ENCODE results near the gene TBC1D24.

The TBC1D24 gene

GRCh38 chr16:2450535-2450934 lies 24.4 kb upstream of the TBC1D24 start:
- DNase-seq (ENCODE audit: extremely low read depth, low read depth), result no peak

GRCh38 chr16:2450975-2451381 lies 23.9 kb upstream of the TBC1D24 start:
- no peak for DNase-seq (ENCODE audit: extremely low read depth, low read depth)
- TF ChIP-seq, protein P1, sequence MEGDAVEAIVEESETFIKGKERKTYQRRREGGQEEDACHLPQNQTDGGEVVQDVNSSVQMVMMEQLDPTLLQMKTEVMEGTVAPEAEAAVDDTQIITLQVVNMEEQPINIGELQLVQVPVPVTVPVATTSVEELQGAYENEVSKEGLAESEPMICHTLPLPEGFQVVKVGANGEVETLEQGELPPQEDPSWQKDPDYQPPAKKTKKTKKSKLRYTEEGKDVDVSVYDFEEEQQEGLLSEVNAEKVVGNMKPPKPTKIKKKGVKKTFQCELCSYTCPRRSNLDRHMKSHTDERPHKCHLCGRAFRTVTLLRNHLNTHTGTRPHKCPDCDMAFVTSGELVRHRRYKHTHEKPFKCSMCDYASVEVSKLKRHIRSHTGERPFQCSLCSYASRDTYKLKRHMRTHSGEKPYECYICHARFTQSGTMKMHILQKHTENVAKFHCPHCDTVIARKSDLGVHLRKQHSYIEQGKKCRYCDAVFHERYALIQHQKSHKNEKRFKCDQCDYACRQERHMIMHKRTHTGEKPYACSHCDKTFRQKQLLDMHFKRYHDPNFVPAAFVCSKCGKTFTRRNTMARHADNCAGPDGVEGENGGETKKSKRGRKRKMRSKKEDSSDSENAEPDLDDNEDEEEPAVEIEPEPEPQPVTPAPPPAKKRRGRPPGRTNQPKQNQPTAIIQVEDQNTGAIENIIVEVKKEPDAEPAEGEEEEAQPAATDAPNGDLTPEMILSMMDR (IDR thresholded peaks at IDR 0.05; ENCODE audit: low read depth, low read length, missing control alignments), result no peak
- H3K4me3 ChIP-seq (replicated peaks; ENCODE audit: low read depth, low read length), result no peak overlapping the region

More at GRCh38 chr16:2450535-2450934, 24.4 kb upstream of the TBC1D24 start:
- no peak overlapping the region for H3K4me3 ChIP-seq (replicated peaks; ENCODE audit: low read depth, low read length)
- TF ChIP-seq, protein P1 (IDR thresholded peaks at IDR 0.05; ENCODE audit: low read depth, low read length, missing control alignments), result no peak

DNA sequence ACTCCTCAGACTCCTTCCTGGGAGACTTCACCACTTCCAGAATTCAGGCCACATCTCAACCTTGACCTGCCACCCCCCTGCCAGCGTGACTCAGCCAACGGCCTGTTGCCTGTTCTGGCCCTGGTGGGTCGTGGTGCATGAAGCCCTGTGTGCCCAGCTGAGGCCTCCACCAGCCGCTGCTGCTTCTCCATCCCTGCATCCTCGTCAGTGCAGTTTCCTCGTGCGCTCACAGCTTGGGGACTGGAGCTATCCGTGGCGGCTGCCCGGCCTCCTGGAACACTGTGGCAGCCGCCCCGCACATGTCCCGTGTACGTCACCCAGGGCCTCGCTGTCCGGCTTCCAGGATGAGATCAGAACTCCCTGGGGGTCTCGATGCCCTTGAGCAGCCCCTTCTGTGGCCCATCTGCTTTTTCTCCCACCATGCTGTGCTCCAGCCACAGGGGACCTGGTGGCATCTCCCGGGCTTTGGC lies 23.0 kb upstream of the TBC1D24 start:
- H3K4me3 ChIP-seq (replicated peaks; ENCODE audit: low read depth, low read length), result no peak overlapping the region
- TF ChIP-seq, protein P1 (IDR thresholded peaks at IDR 0.05; ENCODE audit: low read depth, low read length, missing control alignments), result no peak
- DNase-seq (ENCODE audit: extremely low read depth, low read depth), result no peak

DNA sequence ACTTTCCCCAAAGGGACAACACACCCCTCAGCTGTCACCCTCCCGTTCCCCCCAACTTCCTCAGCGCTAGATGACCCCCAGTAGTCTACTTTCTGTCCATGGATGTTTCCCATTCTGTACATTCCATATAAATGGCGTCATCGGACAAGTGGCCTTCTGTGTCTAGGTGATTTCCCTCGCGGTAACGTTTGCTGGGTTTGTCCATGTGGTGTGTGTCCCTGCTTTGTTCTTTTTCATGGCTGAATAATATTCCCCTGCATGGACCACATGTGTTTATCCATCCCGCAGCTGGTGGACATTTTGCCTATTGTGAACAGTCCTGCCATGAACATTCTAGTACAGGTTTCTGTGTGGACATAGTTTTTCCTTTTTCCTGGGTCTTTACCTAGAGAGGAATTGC lies 22.3 kb upstream of the TBC1D24 start:
- TF ChIP-seq, protein P1 (IDR thresholded peaks at IDR 0.05; ENCODE audit: low read depth, low read length, missing control alignments), result no peak
- H3K4me3 ChIP-seq (replicated peaks; ENCODE audit: low read depth, low read length), result no peak overlapping the region
- no peak for DNase-seq (ENCODE audit: extremely low read depth, low read depth)

DNA sequence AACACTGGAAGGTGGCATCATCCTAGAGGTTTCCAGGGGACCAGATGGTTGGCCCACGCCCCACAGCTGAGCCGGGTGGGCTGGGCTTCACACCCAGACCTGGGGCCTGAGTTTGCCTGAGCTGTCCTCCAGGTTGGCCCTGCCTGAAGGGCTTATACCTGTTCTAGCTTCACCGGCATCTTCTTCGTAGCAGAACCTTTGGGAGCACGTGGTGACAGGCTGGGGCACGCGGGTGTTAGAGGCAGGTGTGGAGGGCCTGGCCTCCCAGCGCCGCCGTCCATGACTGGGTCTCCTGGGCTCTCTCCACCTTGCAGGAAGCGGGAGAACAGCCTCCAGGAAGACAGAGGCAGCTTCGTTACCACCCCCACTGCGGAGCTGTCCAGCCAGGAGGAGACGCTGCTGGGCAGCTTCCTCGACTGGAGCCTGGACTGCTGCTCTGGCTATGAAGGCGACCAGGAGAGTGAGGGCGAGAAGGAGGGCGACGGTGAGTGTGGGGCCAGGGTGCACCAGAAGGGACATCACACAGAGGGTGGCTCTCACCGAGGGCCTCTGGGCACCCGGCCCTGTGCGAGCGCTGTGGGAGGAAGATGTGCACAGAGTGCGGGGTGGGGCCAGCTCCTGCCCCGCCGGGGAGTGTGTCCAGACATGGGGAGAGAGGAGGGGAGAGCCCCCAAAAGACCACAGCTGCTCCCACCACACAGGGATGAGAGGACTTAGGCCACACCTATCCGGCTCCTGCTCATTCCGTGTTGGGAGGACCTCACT lies 19.7 kb upstream of the TBC1D24 start:
- TF ChIP-seq, protein P1 (IDR thresholded peaks at IDR 0.05; ENCODE audit: low read depth, low read length, missing control alignments), result no peak
- H3K4me3 ChIP-seq (replicated peaks; ENCODE audit: low read depth, low read length), result no peak overlapping the region
- DNase-seq (ENCODE audit: extremely low read depth, low read depth), result no peak

DNA sequence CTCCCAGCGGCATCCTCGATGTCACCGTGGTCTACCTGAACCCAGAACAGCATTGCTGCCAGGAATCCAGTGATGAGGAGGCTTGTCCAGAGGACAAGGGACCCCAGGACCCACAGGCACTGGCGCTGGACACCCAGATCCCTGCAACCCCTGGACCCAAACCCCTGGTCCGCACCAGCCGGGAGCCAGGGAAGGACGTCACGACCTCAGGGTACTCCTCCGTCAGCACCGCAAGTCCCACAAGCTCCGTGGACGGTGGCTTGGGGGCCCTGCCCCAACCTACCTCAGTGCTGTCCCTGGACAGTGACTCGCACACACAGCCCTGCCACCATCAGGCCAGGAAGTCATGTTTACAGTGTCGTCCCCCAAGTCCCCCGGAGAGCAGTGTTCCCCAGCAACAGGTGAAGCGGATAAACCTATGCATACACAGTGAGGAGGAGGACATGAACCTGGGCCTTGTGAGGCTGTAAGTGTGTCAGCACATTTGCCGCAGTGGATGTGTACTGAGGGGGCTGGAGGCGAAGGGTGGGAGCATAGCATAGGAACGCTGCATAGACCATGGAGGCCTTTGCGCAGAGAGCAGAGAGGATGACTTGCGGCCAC lies 18.3 kb upstream of the TBC1D24 start:
- TF ChIP-seq, protein P1 (IDR thresholded peaks at IDR 0.05; ENCODE audit: low read depth, low read length, missing control alignments), result no peak
- no peak overlapping the region for H3K4me3 ChIP-seq (replicated peaks; ENCODE audit: low read depth, low read length)
- DNase-seq (ENCODE audit: extremely low read depth, low read depth), result no peak

Measured in HFF-Myc (cell line).